Activated CD8-positive, alpha-beta memory T cell treated with anti-CD3 and anti-CD28 coated beads, Interleukin-2, amount 50 U/mL, for 1 hour (primary cell): ENCODE results near the gene KIDINS220.
"Not testable (repeated sequence)": the region's sequence is repeated elsewhere in the genome, so short reads cannot be mapped to it uniquely, and the experiment has no call there.

Experiments
- DNase-seq: peaks from one replicate; pipeline ENCODE4 v3.0.0-alpha.2; 2020; ENCODE audit errors: extremely low read depth

KIDINS220 gene

DNA sequence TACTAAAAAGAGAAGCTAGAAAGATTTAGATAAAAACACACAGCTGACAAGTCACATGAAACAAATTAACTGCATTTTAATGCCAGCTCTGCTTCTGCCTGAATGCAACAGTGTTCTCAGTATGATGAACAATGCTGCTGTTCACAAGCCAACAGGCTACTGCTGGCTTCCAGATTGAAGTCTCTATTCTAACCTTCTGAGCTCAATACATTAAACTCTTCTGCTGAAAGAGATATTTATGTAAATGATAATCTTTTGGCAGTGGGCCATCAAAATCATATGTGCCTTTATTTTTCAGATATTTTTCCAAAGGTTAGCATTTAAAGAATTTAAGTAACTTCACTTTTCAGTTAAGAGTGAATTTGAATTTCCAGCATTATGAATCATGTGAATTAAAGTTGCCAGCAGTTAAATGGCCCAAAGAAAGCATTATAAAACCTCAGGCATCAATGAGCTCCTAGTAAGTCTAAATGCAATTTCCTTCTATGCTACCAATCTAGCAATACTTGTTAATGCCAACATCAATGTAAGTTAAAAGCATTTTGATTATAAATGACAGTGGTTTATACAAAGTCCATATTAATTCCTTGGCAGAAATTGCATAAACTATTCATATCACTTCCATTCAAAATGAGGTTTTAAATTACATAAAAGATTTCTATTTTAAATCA is 83.2 kb downstream of the KIDINS220 start:
- DNase-seq = no peak

DNA sequence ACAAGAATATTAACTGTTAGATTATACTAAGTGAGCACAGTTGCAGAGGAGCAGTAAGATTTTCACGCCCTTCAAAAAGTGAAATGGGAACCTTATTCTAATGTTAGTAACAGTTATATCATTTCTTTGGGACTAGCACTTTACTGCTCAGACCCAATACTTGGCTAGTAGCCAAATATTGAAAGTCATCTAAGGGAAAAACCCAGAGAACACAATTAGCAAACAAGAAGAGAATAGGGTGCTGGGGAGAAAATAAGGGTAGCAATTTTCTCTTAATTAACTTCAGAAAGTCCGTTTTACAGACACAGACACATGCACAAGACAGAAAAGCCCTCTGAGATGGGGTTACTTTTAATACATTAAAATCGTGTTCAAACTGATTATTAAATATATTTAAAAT is 83.8 kb downstream of the KIDINS220 start:
- no peak for DNase-seq

- DNase-seq = no peak
These were observed 85.0 kb downstream of the KIDINS220 start for GRCh38 chr2:8752385-8752784.

DNA sequence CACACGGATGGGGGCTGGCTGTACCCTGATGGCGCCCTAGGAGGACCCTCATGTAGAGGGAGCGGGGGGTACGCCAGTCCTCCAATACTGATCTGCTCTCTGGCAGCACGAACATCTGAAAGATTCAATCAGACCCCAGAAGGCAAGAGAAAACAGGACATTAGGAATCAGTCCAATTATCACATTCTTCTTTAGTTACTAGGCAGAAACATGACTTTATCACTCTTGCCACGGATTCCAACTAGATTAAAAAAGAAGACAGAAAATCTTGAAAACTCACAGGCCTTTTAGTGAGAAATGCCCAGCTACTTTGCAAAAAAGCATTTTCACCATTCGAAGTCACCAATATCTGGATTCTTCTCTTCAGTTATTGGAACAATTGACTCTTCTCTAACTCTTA is 87.2 kb downstream of the KIDINS220 start:
- DNase-seq = no peak

DNA sequence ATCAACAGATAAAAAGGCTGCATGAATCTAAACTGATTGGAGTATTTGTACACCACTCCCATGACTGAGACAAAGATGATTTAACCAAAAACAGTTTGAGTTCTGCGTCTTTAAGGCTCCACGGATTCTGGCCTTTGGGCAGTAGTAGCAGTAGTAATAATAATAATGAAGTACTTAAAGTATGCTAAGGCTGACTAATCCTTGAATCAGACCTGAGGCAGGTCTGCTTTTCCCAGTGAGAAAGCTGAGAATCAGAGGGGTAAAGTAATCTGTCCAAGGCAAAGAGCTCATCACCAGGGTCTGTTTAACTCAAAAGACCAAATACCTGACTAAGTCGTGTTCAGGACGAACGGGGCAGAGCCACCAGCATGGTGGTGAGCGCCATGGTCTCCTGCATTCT is 94.2 kb downstream of the KIDINS220 start:
- no peak for DNase-seq

- no peak for DNase-seq
These were observed 97.3 kb downstream of the KIDINS220 start for GRCh38 chr2:8740136-8740535.

GRCh38 chr2:8737571-8738175 is 99.7 kb downstream of the KIDINS220 start:
- no peak for DNase-seq

DNA sequence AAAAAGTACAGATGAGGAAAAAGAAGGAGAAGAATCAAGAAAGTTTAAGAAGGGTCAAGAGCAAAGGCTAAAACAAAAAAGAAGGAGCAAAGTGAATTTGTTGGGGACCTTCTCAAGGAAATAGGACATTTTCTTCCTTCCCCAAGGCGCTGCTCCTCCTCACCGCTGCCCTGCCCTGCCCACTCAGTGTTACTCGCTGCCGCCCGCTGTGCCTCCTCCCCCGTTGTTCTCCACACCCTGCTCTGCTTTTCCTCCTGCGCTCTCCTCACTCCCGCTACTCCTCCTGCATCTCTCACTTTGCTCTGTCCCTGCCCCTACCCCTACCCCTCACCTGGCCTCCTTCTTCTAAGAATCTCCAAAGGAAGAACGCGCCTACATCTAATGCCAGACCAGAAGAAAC is 104.8 kb downstream of the KIDINS220 start:
- no peak for DNase-seq

GRCh38 chr2:8729939-8730338 is 107.5 kb downstream of the KIDINS220 start:
- DNase-seq = no peak

DNA sequence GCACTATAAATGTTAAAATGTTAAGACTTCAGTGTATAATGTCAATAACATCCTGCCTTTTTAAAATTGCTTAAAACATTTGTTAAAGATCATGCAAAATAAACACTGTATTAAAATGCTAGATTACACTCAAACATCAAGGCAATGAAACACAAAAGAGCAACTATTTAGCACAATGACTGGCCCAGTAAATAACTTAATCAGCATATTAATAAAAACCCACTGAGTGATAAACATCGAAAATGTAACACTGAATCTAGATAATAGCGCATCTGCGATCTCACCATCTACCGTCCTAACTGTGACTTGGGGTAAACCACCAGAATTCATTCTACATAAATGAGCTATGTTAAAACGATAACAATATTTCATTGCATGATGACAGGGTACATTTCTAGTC is 108.3 kb downstream of the KIDINS220 start:
- DNase-seq = not testable (repeated sequence)

DNA sequence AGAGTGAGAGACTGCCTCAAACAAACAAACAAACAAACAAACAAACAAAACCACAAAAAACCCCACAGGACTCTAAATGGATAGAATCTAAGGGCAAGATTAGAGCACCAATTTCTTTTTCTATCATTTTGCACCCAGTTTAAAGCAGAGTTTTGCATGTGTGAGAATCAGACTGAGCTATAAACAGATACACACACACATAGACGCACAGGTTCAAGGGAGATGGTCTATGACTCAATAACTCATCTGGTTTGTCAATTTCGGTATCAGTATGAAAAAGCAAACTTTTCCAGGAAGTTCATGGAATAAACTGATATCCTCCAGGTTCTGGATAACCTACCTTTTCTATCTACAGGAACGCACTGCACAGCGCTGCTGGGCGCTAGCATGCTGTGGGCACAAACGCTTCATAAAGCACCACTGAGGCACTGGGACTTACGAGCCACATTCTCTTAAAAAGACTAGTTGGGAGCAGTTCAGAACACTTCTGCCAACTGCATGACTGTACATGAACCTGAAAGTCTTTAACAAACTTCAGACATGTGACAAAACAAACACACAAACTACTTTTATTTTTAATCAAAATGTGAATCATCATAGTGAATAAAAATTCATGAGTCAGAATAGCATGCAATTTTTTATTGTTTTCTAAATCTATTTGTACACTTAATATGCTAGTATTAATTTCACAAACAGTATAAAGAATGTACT is 109.0 kb downstream of the KIDINS220 start:
- DNase-seq = no peak

- no peak for DNase-seq
These were observed 111.6 kb downstream of the KIDINS220 start for GRCh38 chr2:8725838-8726237.

- no peak for DNase-seq
These were observed 114.4 kb downstream of the KIDINS220 start for GRCh38 chr2:8722986-8723385.

DNA sequence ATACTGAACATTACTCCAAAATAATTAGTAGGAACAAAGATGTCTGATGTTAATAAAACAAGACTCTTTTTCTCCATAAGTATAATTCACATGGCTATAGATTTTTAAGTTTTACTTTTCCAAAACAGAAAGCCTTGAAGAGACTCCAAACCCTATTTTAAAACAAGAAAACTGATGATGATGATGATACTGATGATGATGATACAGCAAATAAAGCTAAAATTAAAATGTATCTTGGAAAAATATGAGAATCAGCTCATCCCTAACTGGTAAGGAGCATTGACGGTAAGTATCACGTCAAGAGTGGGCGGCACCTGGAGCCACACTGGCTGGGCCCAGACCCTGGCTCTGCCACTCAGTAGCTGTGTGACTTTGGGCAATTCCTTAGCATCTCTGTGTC is 116.0 kb downstream of the KIDINS220 start:
- DNase-seq = no peak

- no peak for DNase-seq
These were observed 116.7 kb downstream of the KIDINS220 start for GRCh38 chr2:8720741-8721140.

DNA sequence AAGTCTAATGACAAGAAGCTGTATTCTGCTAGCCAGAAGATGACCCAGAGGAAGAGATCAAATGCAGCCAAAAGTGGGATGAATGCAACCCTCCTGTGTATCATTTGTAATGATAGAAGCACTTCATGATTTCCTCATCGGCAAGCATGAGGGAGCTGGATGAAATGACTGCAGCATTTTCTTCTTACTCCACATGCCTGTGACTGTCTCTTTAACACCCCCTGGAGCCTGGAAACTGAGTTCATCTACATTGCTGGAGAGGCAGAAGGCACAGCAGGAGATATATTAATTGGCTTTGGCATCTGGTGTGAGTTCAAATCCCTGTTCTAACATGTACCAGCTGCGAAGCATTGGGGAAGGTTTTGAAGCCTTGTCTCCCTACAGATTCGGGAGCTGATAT is 117.9 kb downstream of the KIDINS220 start:
- DNase-seq = no peak

GRCh38 chr2:8714971-8715370 is 122.4 kb downstream of the KIDINS220 start:
- no peak for DNase-seq

GRCh38 chr2:8714283-8714682 is 123.1 kb downstream of the KIDINS220 start:
- DNase-seq = no peak

DNA sequence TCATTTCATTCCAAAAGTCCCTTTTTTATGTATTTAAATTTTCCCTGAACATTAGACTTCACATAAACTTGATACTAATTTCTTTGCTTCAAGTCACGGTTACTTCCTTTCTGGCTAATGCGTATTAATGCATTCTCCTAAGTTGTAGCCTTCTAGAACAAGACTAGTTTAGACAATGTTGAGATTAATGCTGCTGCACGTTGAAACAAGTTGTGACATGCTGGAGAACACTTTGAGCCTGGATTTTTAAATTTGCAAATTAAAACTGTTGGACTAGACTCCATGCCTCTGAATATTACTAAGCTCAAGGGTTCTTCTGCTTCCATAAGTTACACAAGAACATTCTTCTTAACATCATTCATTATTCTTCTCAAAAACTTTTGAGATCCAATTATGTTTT is 126.5 kb downstream of the KIDINS220 start:
- no peak for DNase-seq

DNA sequence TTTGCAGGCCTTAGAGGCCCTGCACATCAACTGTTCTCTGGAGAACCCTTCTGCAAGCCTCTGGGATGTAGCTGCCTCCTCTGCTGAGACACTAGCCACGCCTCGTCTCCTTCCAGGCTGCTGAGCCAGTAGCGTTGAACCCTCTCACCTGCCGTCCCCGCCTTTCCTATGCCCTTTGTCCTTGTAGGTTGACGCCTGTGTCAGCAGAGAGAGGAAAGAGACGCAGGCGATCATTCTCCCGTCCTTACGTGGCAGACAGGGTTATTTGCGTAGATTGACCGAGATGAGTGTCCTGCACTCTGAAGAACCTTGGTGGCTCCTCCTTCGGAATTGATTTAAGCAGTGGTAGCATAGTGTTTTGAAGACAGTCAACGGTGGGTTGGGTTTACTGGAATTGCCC is 127.8 kb downstream of the KIDINS220 start:
- no peak for DNase-seq

- no peak for DNase-seq
These were observed 132.5 kb downstream of the KIDINS220 start for GRCh38 chr2:8704906-8705305.

DNA sequence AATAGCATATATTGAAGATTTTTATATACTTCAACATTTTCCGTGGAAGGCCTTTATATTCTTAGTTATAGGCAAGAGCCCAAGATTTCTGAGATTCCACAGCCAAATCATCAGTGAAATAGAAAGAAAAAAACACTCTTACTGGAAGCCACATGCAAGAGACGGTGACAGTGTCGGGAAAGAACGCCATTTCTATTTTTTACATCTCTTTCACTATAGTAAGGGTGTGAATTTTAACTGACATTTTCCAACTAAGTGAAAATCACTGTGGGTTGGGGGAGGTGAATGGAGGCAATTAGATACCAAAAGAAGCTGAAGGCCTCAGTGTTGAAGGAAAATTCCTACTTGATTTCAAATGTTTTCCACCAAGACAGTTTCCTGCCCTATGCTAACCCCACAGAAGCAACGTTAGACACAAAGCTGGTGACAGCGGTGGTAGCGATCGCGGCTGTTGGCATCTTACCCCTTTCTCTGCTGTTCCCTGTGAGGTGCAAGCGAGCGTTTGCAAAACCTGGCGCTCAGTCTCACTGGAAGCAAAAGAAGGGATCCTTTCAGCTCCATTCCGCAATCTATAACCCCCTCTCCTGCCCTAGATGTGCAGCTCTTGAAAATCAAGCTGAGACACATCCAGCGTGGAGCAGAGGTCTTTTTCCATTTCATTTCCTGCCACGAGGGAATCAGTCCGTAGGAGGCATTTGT is 135.6 kb downstream of the KIDINS220 start:
- DNase-seq = no peak

DNA sequence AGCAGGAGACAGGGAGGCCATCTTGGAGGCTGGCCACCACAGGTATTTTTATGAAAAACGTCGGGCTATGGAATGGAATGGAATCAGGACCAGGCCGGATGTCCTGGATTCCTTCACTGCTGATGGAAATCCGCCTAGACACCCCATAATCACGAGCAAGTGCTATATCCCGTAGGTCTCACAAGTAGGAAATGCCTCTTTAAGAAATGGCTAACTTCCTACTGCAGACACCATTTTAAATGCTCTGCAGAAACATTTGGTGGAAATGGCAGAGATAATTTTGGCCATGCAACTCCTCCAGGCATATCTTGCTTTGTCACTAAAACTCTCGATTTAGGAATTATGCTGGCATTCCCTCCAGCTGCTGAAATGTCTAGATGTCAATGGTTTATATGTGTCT is 137.6 kb downstream of the KIDINS220 start:
- DNase-seq = no peak
